HG03175 (cell line): ENCODE results near the gene FAAP24.
"Not testable (repeated sequence)": the region's sequence is repeated elsewhere in the genome, so short reads cannot be mapped to it uniquely, and the experiment has no call there.

Experiments used
- ATAC-seq: cut with Tn5 transposase; IDR thresholded peaks from one replicate; pipeline ENCODE4 v1.9.1; 2021; ENCODE audit warnings: mild to moderate bottlenecking, moderate library complexity; ENCODE audit not compliant: unreplicated experiment

FAAP24 gene

DNA sequence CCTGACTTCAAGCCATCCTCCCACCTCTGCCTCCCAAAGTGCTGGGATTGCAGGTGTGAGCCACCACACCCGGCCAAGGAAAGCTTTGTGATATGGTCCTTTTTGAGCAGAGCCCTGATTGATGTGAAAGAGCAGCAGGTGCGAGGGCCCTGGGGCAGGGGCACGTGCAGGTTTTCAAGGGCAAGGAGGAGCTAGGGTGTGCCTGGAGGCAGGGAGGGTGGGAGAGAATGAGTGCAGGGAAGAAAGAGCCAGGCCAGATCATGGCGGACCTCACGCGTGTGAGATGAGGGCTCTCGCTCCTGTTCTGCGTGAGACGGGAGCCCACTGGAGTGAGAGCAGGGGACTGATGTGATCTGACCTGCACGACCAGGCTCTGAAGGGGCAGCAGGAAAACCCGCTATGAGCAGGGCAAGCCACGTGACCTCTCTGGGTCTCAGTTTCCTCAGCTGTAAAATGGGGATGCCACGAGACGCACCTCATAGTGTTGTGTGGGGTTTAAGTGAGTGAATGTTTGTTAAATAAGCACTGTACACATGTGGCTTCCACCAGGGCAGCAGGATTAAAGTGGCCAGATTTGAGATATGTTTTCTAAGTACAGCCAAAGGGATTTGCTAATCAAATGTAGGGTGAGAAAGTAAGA, 25.8 kb downstream of the FAAP24 start:
- ATAC-seq, result no peak

DNA sequence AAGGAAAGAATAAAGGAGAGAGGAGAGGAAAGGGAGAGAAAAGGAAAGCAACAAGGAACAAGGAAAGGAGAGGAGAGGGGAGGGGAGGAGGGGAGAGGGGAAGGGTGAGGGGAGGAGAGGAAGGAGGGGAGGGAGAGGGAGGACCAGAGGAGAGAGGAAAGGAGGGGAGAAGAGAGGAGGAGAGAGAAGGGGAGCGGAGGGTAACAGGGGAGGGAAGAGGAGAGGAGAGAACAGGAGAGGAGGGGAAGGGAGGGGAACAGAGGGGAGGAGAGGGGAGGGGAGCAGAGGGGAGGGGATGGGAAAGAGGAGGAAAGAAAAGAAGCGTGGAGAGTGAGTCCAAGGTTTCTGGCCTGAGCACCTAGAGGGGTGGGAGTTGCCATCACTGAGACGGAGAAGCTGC, 26.7 kb downstream of the FAAP24 start:
- no peak for ATAC-seq

GRCh38 chr19:33000510-33000909, 28.5 kb downstream of the FAAP24 start:
- no peak for ATAC-seq

GRCh38 chr19:33000910-33001309, 28.9 kb downstream of the FAAP24 start:
- ATAC-seq, result no peak

DNA sequence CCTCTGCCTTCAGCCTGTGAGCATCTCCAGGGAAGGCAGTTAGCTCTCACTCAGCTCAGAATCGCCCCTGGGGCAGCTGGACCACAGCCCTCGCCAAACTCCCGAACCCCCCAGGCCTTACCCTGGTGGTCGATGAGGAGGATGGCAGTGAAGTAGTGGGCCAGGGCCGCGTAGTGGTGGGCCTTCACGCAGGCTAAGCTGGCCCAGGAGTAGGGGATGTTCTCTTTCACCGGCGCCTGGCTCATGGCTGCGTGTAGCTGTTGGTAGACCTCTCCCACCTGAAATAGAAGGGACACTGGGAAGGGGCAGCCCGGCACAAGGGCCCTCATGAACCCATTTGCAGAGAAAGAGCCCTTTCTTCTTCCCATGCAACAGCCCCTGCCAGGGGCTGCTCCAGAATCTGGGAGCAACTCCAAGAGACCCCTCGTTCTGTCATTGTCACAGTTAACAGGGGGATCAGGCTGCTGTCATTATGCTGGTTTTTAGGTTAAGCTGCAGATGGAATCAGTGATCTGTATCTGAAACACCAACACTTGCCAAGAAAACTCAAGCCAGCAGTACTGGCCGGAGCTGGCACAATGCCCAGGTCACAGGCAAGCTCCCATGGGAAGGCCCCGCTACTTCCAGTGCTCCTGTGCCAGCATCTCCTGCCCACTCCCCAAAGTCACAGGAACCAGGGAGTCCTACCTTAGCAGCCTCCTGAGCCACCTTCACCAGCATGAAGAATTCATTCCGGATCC, 30.3 kb downstream of the FAAP24 start:
- not testable (repeated sequence) for ATAC-seq

- not testable (repeated sequence) for ATAC-seq
Observed at GRCh38 chr19:33003424-33004024, 31.5 kb downstream of the FAAP24 start.

DNA sequence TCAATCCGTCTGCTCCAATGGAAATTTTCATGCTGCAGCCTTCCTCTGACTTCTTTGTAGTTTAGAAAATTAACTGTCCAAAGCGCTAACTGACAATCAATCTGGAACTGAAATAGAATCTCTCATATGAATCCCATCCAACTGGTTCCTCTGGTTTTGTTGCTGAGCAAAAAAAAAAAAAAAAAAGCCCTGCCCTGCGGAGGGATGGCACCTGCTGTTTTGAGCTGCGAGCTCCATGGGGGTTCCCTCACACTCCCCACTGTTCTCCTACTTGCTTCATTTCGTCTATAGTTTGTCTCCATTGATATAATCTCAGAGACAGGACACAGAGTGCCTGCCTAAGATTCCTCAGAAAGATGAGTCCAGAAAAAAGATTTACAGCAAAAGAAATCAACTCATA, 33.4 kb downstream of the FAAP24 start:
- ATAC-seq, result no peak

DNA sequence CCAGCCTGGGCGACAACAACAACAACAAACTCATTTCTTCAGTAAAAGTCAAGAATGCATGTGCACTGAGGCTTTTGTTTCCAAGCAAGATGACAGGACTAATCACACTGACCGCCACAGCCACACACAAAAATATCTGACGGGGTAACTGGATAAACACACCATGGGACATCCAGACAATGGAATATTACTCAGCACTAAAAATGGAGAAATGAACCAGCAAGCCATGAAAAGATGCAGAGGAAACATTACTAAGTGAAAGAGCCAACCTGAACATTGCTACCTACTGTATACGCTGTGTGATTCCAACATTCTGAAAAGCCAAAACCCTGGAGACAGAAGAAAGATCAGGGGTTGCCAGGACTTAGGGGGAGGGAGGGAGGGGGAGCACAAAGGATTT, 36.7 kb downstream of the FAAP24 start:
- ATAC-seq, result no peak

DNA sequence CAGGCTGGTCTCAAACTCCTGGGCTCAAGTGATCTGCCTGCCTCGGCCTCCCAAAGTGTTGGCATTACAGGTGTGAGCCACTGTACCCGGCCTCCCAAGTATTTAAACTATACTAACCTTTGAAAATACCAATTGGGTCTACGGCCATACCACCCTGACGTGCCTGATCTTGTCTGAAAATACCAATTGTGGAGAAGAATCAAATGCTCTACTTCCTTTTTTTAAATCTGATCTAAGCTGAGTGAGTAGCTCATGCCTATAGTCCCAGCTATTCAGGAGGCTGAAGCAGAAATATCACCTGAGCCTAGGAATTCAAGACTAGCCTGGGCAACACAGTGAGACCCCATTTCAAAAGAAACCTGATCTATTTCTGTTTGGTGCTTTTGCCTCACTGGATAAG, 38.8 kb downstream of the FAAP24 start:
- not testable (repeated sequence) for ATAC-seq

DNA sequence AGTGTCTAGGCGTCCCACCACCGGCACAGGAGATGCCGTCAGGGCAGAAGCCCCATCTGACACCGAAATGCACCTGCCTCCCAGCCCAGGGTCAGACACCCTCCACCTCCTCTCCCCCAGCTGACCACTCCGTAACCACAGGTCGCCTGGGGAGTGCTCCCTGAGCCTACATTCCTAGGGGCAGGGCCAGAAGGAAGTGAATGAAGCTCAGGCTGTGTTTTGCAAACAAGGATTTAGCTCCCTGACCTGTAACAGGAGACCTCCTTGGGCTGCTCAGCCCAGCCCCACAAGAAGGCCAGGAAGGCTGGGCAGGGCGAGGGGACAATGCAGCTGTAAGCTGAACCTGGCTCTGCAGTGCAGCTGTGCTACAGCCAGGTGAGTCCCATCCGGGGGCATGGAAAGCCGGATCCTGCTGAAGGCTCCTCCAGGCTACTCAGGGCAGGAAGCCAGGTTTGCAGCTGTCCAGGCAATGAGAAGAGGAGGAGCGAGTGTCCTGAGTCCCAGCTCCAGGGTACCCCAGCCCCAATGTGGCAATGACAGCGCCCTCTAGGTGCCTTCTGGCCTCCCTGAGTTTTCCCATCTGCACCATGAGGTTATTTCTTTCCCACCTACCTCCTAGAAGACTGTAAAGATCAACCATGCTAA, 50.6 kb downstream of the FAAP24 start:
- ATAC-seq, result no peak

GRCh38 chr19:33024398-33024797, 52.4 kb downstream of the FAAP24 start:
- no peak for ATAC-seq

GRCh38 chr19:33025468-33026238, 53.6 kb downstream of the FAAP24 start:
- not testable (repeated sequence) for ATAC-seq

DNA sequence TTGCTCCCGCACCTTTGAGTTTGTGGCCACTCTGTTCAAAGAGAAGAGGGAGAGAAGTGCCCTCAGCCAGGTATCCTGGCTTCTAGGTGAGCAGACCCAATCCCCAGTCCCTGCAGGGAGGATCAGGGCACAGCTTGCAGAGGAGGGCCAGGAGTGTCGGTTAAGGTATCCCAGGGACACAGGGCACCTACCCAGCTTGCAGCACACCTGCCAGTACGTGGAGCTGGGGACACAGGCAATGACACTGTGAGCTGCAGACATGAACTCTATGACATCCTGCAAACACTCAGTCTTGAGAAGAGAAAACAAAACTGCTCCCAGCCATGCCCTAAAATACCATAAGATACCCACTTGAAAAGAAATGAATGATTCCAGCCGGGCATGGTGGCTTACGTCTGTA, 54.6 kb downstream of the FAAP24 start:
- not testable (repeated sequence) for ATAC-seq
